ENCODE data around the gene LYSET.

The LYSET gene

GRCh38 chr14:93199031-93199430 is 13.9 kb downstream of the LYSET start:
- H3K27me3 ChIP-seq (ENCODE audit: control insufficient read depth in 1 of 2, insufficient read depth in 2 of 2, low read length in 2 of 2): no peaks in the 10 kb centered on the region
- no peak overlapping the region for H3K4me3 ChIP-seq (ENCODE audit: low read length in 2 of 2)
- no peak overlapping the region for H3K27ac ChIP-seq (ENCODE audit: low read length)

GRCh38 chr14:93200553-93200952 is 15.4 kb downstream of the LYSET start:
- H3K9ac ChIP-seq (ENCODE audit: low read length in 2 of 2): no peak overlapping the region
- no peak overlapping the region for H3K4me3 ChIP-seq (ENCODE audit: low read length in 2 of 2)
- no peak overlapping the region for H3K27ac ChIP-seq (ENCODE audit: low read length)
- no peaks in the 10 kb centered on the region for H3K4me1 ChIP-seq (ENCODE audit: control insufficient read depth, insufficient read depth, low read length)
- H3K36me3 ChIP-seq (ENCODE audit: control insufficient read depth in 2 of 2, insufficient read depth in 2 of 2, low read length in 2 of 2): no peaks in the 10 kb centered on the region
- H3K27me3 ChIP-seq (ENCODE audit: control insufficient read depth in 1 of 2, insufficient read depth in 2 of 2, low read length in 2 of 2): no peaks in the 10 kb centered on the region
- H3K9me3 ChIP-seq (ENCODE audit: control insufficient read depth in 2 of 2, low read length in 2 of 2): no peaks in the 10 kb centered on the region

More at GRCh38 chr14:93199031-93199430, 13.9 kb downstream of the LYSET start:
- H3K9ac ChIP-seq (ENCODE audit: low read length in 2 of 2): no peak overlapping the region
- H3K9me3 ChIP-seq (ENCODE audit: control insufficient read depth in 2 of 2, low read length in 2 of 2): no peaks in the 10 kb centered on the region
- H3K4me1 ChIP-seq (ENCODE audit: control insufficient read depth, insufficient read depth, low read length): no peaks in the 10 kb centered on the region
- H3K36me3 ChIP-seq (ENCODE audit: control insufficient read depth in 2 of 2, insufficient read depth in 2 of 2, low read length in 2 of 2): no peaks in the 10 kb centered on the region

- H3K4me1 ChIP-seq (ENCODE audit: control insufficient read depth, insufficient read depth, low read length): peaks cover 5% of the 10 kb centered on the region
- no peaks in the 10 kb centered on the region for H3K9me3 ChIP-seq (ENCODE audit: control insufficient read depth in 2 of 2, low read length in 2 of 2)
- H3K9ac ChIP-seq (ENCODE audit: low read length in 2 of 2): no peak overlapping the region
- no peaks in the 10 kb centered on the region for H3K36me3 ChIP-seq (ENCODE audit: control insufficient read depth in 2 of 2, insufficient read depth in 2 of 2, low read length in 2 of 2)
- no peak overlapping the region for H3K4me3 ChIP-seq (ENCODE audit: low read length in 2 of 2)
- no peak overlapping the region for H3K27ac ChIP-seq (ENCODE audit: low read length)
- no peaks in the 10 kb centered on the region for H3K27me3 ChIP-seq (ENCODE audit: control insufficient read depth in 1 of 2, insufficient read depth in 2 of 2, low read length in 2 of 2)
These were observed 16.1 kb downstream of the LYSET start for GRCh38 chr14:93201155-93201704.

- Histone ChIP-seq H3K27me3 (ENCODE audit: control insufficient read depth in 1 of 2, insufficient read depth in 2 of 2, low read length in 2 of 2) (no peaks in the 10 kb centered on the region), H3K9ac (ENCODE audit: low read length in 2 of 2) (peak within 1 kb of the TSS; percentile 82 to 87), H3K4me1 (ENCODE audit: control insufficient read depth, insufficient read depth, low read length) (peaks cover 15% of the 10 kb centered on the region), H3K4me3 (ENCODE audit: low read length in 2 of 2) (peak within 1 kb of the TSS; percentile 94 to 96), H3K27ac (ENCODE audit: low read length) (peak within 1 kb of the TSS; percentile 74), H3K36me3 (ENCODE audit: control insufficient read depth in 2 of 2, insufficient read depth in 2 of 2, low read length in 2 of 2) (no peaks in the 10 kb centered on the region), H3K9me3 (ENCODE audit: control insufficient read depth in 2 of 2, low read length in 2 of 2) (no peaks in the 10 kb centered on the region)
These were observed 21.8 kb downstream of the LYSET start, which contains the start of the genes GON7 and UBR7 for GRCh38 chr14:93206793-93207467. GON7 (minus strand) TSS chr14:93207065; CDS start chr14:93207037, 28 bp downstream. UBR7 (plus strand) TSS chr14:93207256; CDS start chr14:93207292, 36 bp downstream.

- H3K4me3 ChIP-seq (ENCODE audit: low read length in 2 of 2): peak overlapping the region; percentile 94 to 96
- H3K4me1 ChIP-seq (ENCODE audit: control insufficient read depth, insufficient read depth, low read length): peaks cover 15% of the 10 kb centered on the region
- peak overlapping the region; percentile 74 for H3K27ac ChIP-seq (ENCODE audit: low read length)
These were observed 22.6 kb downstream of the LYSET start for GRCh38 chr14:93207468-93208308.

GRCh38 chr14:93212432-93212831 is 27.3 kb downstream of the LYSET start:
- peaks cover 25 to 26% of the 10 kb centered on the region in 2 donors for H3K36me3 ChIP-seq (ENCODE audit: control insufficient read depth in 2 of 2, insufficient read depth in 2 of 2, low read length in 2 of 2)
- no peak overlapping the region for H3K4me3 ChIP-seq (ENCODE audit: low read length in 2 of 2)

More at GRCh38 chr14:93207468-93208308, 22.6 kb downstream of the LYSET start:
- H3K9me3 ChIP-seq (ENCODE audit: control insufficient read depth in 2 of 2, low read length in 2 of 2): no peaks in the 10 kb centered on the region
- peak overlapping the region; percentile 82 to 86 for H3K9ac ChIP-seq (ENCODE audit: low read length in 2 of 2)
- peaks cover 6% of the 10 kb centered on the region in 2 donors for H3K36me3 ChIP-seq (ENCODE audit: control insufficient read depth in 2 of 2, insufficient read depth in 2 of 2, low read length in 2 of 2)
- no peaks in the 10 kb centered on the region for H3K27me3 ChIP-seq (ENCODE audit: control insufficient read depth in 1 of 2, insufficient read depth in 2 of 2, low read length in 2 of 2)

GRCh38 chr14:93214598-93214997 is 29.5 kb downstream of the LYSET start:
- Histone ChIP-seq H3K4me3 (ENCODE audit: low read length in 2 of 2) (no peak overlapping the region), H3K9ac (ENCODE audit: low read length in 2 of 2) (no peak overlapping the region), H3K4me1 (ENCODE audit: control insufficient read depth, insufficient read depth, low read length) (no peaks in the 10 kb centered on the region), H3K9me3 (ENCODE audit: control insufficient read depth in 2 of 2, low read length in 2 of 2) (no peaks in the 10 kb centered on the region), H3K27ac (ENCODE audit: low read length) (no peak overlapping the region), H3K27me3 (ENCODE audit: control insufficient read depth in 1 of 2, insufficient read depth in 2 of 2, low read length in 2 of 2) (no peaks in the 10 kb centered on the region), H3K36me3 (ENCODE audit: control insufficient read depth in 2 of 2, insufficient read depth in 2 of 2, low read length in 2 of 2) (peaks cover 25 to 30% of the 10 kb centered on the region in 2 donors)

More at GRCh38 chr14:93212432-93212831, 27.3 kb downstream of the LYSET start:
- Histone ChIP-seq H3K9ac (ENCODE audit: low read length in 2 of 2) (no peak overlapping the region), H3K27me3 (ENCODE audit: control insufficient read depth in 1 of 2, insufficient read depth in 2 of 2, low read length in 2 of 2) (no peaks in the 10 kb centered on the region), H3K4me1 (ENCODE audit: control insufficient read depth, insufficient read depth, low read length) (peaks cover 6% of the 10 kb centered on the region), H3K9me3 (ENCODE audit: control insufficient read depth in 2 of 2, low read length in 2 of 2) (no peaks in the 10 kb centered on the region), H3K27ac (ENCODE audit: low read length) (no peak overlapping the region)

GRCh38 chr14:93219103-93219726 is 34.1 kb downstream of the LYSET start:
- Histone ChIP-seq H3K36me3 (ENCODE audit: control insufficient read depth in 2 of 2, insufficient read depth in 2 of 2, low read length in 2 of 2) (peaks cover 28 to 29% of the 10 kb centered on the region in 2 donors), H3K27ac (ENCODE audit: low read length) (no peak overlapping the region), H3K9ac (ENCODE audit: low read length in 2 of 2) (no peak overlapping the region), H3K4me3 (ENCODE audit: low read length in 2 of 2) (no peak overlapping the region), H3K27me3 (ENCODE audit: control insufficient read depth in 1 of 2, insufficient read depth in 2 of 2, low read length in 2 of 2) (no peaks in the 10 kb centered on the region), H3K4me1 (ENCODE audit: control insufficient read depth, insufficient read depth, low read length) (no peaks in the 10 kb centered on the region), H3K9me3 (ENCODE audit: control insufficient read depth in 2 of 2, low read length in 2 of 2) (no peaks in the 10 kb centered on the region)

GRCh38 chr14:93220509-93220908 is 35.4 kb downstream of the LYSET start:
- Histone ChIP-seq H3K27ac (ENCODE audit: low read length) (no peak overlapping the region), H3K4me1 (ENCODE audit: control insufficient read depth, insufficient read depth, low read length) (no peaks in the 10 kb centered on the region), H3K27me3 (ENCODE audit: control insufficient read depth in 1 of 2, insufficient read depth in 2 of 2, low read length in 2 of 2) (no peaks in the 10 kb centered on the region), H3K9ac (ENCODE audit: low read length in 2 of 2) (no peak overlapping the region), H3K4me3 (ENCODE audit: low read length in 2 of 2) (no peak overlapping the region), H3K9me3 (ENCODE audit: control insufficient read depth in 2 of 2, low read length in 2 of 2) (no peaks in the 10 kb centered on the region), H3K36me3 (ENCODE audit: control insufficient read depth in 2 of 2, insufficient read depth in 2 of 2, low read length in 2 of 2) (peaks cover 25 to 30% of the 10 kb centered on the region in 2 donors)

GRCh38 chr14:93223565-93223964 is 38.4 kb downstream of the LYSET start:
- Histone ChIP-seq H3K27ac (ENCODE audit: low read length) (no peak overlapping the region), H3K9ac (ENCODE audit: low read length in 2 of 2) (no peak overlapping the region), H3K4me3 (ENCODE audit: low read length in 2 of 2) (no peak overlapping the region), H3K27me3 (ENCODE audit: control insufficient read depth in 1 of 2, insufficient read depth in 2 of 2, low read length in 2 of 2) (no peaks in the 10 kb centered on the region), H3K9me3 (ENCODE audit: control insufficient read depth in 2 of 2, low read length in 2 of 2) (no peaks in the 10 kb centered on the region), H3K4me1 (ENCODE audit: control insufficient read depth, insufficient read depth, low read length) (no peaks in the 10 kb centered on the region), H3K36me3 (ENCODE audit: control insufficient read depth in 2 of 2, insufficient read depth in 2 of 2, low read length in 2 of 2) (peaks cover 32 to 34% of the 10 kb centered on the region in 2 donors)
